Central memory CD4-positive, alpha-beta T cell (primary cell): ENCODE data around the gene RHOT2.

Experiments used
- DNase-seq: peaks from one replicate; pipeline ENCODE4 v3.0.0; 2022

RHOT2 gene

DNA sequence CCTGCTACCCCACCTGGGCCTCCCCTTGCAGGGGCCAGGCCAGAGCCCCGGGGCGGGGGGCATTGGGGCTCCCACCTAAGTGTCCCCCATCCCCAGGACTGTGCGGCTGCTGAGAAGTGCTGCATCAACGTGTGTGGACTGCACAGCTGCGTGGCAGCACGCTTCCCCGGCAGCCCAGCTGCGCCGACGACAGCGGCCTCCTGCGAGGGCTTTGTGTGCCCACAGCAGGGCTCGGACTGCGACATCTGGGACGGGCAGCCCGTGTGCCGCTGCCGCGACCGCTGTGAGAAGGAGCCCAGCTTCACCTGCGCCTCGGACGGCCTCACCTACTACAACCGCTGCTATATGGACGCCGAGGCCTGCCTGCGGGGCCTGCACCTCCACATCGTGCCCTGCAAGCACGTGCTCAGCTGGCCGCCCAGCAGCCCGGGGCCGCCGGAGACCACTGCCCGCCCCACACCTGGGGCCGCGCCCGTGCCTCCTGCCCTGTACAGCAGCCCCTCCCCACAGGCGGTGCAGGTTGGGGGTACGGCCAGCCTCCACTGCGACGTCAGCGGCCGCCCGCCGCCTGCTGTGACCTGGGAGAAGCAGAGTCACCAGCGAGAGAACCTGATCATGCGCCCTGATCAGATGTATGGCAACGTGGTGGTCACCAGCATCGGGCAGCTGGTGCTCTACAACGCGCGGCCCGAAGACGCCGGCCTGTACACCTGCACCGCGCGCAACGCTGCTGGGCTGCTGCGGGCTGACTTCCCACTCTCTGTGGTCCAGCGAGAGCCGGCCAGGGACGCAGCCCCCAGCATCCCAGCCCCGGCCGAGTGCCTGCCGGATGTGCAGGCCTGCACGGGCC lies 35.2 kb upstream of the RHOT2 start:
- DNase-seq = no peak

DNA sequence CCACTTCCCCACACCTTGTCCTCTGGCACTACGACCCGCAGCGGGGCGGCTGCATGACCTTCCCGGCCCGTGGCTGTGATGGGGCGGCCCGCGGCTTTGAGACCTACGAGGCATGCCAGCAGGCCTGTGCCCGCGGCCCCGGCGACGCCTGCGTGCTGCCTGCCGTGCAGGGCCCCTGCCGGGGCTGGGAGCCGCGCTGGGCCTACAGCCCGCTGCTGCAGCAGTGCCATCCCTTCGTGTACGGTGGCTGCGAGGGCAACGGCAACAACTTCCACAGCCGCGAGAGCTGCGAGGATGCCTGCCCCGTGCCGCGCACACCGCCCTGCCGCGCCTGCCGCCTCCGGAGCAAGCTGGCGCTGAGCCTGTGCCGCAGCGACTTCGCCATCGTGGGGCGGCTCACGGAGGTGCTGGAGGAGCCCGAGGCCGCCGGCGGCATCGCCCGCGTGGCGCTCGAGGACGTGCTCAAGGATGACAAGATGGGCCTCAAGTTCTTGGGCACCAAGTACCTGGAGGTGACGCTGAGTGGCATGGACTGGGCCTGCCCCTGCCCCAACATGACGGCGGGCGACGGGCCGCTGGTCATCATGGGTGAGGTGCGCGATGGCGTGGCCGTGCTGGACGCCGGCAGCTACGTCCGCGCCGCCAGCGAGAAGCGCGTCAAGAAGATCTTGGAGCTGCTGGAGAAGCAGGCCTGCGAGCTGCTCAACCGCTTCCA lies 34.4 kb upstream of the RHOT2 start:
- DNase-seq = no peak

DNA sequence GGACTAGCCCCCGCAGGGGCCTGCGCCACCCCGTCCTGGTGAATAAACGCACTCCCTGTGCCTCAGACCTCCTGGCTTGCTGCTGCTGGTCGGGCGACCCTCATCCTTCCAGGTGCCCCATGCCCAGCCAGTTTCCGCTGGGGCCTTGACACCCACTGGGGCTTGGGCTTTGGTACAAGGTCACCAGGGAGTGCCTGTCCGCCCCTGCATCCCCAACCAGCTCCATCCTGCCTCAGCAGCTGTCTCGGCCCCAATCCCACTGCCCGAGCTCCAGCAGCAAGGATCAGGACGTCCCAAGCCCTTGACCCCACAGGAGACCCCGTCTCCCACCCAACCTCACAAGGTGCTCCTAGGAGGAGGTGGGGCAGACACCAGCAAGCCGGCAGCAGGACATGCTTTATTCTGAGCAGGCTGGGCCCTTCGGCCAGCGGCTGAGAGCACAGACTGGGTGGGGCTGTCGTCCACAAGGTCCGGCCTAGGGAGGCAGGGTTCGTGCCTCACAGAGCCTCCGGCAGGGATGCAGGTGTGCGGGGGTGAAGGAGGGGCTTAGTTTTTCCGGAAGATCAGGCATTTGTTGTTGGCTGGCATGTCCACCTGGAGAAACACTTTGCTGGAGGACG lies 33.8 kb upstream of the RHOT2 start:
- DNase-seq = no peak

DNA sequence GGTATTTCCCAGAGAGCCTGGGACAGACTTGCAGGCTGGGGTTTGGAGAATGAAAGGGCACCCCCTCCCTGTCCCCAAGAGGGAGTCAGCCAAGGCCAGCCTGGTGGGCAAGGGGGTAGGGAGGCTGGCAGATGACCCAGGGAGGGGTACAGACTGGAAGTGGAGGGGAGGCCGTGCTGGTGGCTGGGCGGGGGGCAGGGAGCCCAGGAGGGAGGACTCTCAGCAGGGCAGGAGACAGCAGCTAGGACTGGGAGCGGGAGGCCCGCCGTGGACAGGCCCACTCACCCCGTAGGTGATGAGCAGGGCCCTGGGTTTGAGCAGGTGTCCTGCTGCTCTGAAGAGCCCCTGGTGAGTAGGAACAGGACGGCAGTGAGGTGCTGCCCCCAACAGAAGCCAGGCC lies 32.9 kb upstream of the RHOT2 start:
- no peak for DNase-seq

DNA sequence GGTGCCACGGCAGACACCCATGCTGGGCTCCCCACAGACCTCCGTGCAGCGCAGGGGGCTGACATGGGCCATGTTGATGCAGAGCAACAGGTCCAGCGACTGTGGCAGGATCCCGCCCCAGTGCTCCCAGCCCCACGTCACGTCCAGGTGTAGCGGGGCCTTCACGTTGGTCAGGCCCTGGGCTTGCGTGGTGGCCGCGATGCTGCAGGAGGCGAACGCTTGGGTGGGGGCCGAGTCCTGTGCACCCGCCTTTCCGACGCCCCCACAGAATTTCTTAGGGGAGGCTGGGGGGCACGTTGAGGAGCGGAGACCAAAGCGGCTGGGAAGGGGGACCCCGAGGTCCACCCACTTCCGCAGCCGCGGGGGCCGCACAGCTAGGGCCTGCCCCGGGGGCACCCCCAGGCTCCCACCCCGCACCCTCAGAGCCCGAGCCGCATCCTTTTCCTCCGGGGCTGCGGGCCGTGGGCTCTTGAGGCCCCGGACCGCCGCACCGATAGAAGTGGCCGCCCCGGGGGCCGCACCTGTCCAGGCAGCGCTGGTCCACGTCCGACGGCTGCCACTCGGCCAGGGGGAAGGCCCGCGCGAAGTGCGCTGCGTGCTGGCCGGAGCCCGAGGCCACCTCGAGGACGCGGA lies 32.2 kb upstream of the RHOT2 start:
- DNase-seq = no peak

DNA sequence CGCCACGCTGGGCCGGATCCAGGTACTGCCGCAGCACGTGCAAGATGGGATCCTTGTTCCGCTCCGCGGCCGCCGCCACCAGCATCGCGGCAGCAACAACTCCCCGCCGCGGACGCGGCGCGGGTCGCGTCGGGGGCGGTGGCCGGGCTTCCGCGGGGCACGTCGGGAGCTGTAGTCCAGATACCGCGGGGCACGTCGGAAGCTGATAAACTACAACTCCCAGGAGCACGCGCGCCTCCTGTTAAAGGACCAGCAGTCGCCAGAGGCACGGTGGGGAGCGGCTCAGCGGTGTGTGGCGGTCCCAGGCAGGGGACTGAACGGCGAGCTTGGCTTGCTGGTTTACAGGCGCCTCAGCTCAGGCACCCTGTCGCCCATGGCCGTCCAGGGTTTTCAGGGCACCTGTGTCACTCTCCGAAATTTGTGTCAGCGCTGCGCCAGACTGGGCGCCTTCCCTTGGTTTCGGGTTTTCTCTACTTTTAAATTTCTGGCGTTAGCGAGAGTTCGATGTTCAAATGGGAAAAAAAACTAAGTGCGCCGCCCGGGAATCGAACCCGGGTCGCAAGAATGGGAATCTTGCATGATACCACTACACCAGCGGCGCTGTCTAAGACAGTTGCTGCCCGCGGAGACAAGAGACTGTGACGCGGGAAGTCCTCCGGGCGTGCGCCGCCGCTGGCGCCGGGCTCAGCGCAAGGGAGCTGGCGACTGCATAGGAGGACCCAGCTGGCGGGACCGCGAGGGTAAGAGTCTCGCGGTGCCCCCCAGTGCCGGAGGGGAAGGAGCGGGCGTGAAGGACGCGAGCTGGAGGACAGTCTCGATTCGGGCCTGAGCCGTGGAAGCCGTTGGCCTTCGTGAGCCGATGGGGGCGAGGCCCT lies 31.5 kb upstream of the RHOT2 start, which contains the start of gene METTL26:
METTL26 (minus strand) TSS at position 100 of the 875 bp plus-strand sequence; CDS start at position 85, 15 bp downstream.
- DNase-seq = peak; percentile 91

DNA sequence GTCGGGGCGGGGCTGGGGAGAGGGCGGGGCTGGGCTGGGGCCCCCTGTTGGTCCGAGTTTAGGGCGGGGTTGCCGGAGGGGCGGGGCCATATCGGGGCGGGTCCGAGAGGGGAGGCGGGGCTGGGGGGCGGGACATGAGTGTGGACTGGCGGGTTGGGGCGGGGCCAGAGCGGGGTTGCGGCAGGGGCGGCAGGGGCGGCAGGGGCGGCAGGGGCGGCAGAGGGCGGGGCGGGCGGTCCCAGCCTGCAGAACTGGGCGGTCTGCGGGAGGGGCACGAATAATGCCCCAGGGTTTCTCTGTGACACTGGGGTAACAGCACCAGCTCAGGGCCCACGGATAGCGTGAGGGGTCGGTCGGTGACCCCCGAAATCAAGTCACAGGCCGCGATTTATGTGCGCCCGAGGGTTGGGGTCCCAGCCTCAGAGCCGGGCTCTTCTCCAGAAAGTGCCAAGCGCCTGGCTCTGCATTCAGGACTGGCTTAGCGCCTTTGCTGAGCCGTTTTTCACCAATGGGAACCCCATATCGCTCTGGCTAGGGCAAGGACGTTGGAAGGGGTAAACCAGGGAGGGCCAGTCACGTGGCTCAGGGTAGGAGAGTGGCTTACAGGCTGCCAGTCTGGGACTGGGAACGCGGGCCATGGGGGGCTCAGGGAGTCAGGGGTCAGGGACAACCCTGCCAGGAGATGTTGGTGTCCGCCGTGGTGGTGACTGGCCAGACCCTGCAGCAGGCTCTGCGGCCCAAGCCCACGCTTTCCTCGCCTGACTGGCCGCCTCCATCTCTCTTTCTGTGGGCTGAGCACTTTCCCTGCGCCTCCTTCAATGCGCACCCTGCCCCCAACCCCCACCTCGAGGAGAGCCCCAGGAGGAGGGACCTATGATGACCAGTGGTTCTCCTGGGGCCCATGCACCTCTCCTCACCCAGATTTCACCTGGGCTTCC lies 30.6 kb upstream of the RHOT2 start:
- DNase-seq = no peak

DNA sequence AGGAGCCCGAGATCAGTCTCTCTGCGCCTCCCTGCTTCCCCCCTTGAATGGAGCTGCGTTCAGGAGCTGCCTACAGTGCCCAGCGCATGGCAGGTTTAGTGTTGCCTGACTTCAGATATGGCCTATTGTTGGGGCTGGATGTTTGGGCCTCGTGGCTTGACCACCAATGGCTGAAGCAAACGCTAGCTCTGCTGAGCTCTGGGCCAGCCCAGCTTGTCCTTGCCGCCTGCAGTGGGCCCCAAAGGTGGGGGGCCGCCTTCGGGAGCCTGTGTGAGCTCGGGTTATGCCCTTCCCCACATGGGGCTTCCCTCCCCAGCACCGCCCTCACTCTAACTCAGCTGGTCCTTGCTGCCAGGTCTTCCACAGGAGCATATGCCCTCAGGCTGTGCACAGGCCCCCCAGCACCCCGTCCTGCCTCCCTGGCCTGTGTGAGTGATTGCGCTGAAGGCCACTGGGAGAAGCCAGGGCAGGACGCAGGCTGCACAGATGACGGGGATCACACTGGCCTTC lies 29.8 kb upstream of the RHOT2 start:
- DNase-seq = no peak

DNA sequence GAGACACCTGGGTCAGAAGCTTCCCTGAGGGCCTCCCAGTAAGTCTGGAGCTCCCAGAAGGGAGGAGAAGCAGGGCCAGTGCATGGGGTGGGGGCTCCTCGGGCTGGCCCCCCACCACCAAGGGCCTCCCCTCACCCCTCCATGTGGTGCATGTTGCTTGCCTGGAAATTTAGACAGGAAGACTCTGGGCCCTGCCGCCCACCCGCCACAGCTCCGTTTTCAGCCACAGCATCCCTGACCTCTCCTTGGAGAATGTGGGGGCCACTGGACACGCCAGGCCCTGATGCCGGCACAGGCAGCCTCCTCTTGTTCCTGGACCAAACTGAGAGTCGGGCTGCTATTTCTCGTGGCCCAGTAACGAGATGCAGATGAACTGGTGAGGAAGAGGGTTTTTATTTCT lies 29.1 kb upstream of the RHOT2 start:
- DNase-seq = no peak

DNA sequence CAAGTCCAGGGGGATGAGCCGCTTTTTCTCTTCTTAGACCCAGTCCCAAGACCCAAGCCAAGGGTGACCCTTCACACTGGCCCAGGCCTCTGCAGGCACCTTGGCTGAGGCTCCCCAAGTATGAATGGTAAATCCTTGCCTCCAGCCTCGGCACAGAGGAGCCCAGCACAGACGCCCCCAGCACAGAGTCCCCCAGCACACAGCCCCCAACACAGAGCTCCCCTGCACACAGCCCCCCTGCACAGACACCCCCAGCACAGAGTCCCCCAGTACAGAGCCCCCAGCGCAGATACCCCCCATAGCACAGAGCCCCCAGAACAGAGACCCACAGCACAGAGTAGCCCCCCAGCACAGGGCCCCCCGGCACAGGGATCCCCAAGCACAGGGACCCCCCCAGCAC lies 27.3 kb upstream of the RHOT2 start:
- no peak for DNase-seq

DNA sequence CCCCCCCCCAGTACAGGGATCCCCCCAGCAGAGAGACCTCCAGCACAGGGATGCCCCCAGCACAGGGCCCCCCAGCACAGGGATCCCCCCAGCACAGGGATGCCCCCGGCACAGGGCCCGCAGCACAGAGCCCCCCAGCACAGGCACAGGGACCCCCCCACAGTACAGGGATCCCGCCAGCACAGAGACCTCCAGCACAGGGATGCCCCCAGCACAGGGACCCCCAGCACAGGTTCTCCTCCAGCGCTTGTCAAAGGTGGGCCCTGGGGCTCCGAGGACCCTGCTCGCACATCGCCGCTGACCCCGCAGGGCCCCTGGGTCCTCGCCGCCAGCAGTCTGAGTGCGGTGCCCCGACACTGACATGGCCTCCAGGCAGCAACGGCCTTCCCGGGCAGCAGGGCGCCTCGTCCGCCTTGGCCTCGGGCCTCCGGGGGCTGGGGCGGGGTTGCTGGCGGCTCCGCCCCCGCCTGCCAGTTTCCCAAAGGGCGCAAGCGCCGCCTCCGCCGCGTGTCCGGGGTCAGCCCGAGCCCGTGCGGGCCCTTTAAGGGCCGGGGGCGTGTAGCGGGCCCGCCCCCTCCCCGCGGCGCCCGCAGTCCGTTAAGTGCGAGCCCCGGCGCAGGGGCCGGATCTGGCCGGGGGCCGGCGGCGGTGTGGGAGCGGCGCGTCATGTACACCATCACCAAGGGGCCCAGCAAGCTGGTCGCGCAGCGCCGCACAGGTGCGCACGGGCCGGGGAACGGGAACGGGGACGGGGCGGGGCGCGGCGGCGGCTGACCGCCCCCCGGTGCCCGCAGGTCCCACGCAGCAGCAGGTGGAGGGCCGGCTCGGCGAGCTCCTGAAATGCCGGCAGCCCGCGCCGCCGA lies 26.4 kb upstream of the RHOT2 start, which contains the start of gene MCRIP2:
MCRIP2 (plus strand) TSS at position 503 of the 863 bp plus-strand sequence; CDS start at position 667, 164 bp downstream.
- peak; percentile 42 for DNase-seq

DNA sequence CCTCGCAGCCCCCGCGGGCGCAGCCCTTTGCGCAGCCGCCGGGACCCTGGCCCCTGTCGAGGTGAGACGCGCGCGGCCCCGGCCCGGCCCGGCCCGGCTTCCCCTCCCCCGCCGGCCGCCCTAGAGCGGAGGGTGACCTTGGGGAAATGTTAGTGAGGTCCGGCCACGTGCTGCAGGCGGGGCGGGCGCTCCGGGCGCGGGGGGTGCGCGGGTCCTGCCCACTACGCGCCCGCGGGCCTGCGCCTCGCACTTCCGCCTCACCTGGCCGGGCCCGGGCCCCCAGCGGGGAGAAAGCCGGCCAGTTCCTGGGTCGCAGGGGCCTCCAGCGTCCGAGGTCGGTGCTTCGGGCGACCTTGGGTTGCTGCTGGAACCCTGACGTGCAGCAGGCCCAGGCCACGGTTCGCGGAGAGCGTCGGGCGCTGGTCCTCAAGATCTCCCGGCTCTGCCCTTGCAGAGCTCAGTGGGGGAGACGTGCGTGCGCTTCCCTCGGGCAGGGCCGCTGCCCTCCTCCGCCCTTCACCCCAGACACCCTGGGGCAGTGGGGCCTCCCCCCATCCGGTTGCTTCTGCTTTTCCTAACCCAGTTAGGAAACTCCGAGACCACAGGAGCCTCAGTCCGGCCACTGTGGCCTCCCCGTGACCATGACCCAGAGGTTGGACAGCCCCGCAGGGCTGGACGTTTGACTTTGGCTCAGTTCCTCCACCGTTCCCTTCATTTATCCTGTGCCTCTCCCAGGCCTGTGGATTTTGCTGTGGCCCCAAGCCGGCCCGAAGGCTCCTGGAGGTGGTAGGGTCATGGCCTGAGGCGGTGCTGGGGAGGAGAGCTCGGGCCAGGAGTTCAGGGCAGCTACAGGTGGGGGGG lies 25.5 kb upstream of the RHOT2 start:
- no peak for DNase-seq

DNA sequence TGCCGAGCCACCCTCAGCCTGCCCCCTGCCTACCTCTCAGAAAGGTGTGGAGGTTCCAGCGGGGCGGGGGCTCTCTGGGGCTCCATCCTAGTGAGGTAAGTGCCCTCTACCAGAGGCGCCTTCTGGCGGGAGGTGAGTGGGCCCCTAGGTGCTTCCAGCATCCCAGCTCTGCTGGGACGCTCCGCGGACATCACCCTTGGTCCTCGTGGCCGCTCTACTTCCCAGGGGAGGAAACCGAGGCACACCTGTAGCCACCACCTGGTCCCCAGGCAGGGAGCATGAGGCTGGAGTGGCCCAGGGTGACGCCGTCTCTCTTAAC lies 24.9 kb upstream of the RHOT2 start:
- DNase-seq = no peak

DNA sequence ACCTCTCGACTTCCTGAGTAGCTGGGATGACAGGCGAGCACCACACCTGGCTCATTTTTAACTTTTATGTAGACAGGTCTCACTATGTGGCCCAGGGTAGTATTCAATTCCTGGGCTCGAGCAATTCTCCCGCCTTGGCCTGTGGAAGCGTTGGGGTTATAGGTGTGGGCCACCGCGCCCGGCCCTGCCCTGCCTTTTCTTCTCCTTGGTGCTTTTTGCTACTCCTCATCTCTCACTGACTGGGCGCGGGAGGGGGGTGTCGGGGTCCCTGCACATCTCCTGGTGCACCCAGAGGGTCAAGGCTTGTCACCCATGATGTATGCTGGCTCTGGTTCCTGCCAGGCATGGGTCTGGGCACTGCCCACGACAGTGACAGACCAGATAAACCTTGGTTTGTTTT lies 23.4 kb upstream of the RHOT2 start:
- DNase-seq = no peak

DNA sequence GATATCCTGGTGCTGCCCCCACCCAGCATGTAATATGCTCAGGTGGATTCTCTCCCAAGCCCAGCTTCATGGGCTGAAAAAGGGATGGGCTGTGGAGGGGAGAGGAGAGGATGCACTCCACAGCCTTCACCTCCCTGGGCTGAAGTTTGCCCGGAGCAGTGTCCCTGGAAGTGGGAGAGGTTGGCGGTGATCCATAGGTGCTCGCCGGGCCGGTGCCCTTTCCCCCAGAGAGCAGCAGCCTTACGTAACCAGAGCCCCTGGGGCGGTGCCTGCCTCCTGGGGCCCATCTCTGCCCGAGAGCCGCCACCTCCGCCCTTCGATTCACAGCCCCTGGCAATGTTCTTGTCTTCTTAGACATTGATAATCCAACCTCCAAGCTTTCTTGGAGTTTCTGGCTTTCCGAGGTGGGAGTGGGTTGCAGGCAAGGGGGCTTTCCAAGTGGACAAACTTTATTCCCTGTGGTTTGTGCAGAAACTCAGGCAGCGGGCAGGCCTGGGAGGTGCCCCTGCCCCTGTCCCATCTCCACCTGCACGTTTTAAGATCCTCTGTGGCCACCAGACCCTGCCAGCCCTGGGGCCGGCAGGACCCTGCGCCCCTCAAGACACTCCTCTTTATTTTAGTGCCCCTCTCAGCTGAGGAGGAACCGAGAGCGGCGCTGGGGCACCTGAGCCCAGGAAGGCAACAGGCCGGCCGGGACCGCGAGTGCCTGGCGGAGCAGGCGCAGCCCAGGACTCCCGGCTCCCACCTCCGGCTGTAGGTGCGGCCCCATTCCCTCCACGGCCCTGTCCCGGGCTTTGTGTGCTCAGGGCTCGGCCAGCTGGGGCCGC lies 21.9 kb upstream of the RHOT2 start:
- no peak for DNase-seq

DNA sequence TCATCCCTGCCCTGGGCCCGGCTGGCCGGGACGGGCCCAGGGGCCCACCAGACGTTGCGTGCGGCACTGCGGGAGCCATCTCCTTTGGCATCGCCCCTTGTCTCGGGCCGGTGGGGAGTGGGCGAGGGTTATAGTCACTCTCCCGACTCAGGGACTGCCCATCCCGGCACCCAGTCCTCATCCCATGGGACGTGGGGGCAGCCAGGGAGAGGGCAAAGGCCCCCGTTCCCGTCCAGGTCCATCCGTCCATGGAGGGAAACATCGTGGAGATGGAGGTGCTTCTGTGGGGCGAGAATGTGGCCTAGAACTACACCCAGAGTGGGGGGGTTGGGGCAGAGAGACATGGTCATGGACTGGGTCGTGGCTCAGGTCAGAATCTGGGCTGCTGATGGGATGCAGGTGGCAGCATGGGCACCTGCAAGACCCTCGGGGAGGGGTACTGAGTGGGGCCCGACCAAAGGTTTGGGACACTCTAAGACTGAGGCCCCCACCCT lies 21.2 kb upstream of the RHOT2 start:
- DNase-seq = no peak

DNA sequence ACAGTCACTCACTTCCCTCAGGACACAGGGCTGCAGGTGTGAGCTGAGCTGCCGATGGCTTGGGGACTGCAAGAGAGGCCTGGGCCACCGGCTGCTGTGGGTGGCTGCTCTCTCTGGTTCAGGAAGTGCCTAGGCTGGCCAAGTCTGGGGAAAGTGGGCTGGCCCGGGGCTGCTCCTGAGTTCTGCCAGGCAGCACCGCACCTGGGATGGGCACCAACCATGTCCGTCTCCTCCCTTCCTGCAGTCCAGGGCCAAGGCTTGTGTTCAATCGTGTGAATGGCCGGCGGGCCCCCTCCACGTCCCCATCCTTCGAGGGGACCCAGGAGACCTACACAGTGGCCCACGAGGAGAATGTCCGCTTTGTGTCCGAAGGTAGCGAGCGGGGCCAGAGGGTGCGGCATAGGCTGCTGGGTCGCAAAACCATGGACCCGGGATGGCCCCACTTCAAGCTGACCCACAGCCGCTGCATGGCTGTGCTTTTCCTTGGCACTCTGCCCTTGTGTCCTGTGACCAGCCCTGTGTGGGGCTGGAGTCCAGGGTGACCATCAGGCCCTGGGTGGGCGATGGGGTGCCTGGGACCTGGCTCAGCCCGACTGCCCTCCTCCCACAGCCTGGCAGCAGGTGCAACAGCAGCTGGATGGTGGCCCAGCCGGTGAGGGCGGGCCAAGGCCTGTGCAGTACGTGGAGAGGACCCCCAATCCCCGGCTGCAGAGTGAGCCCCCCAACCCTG lies 20.6 kb upstream of the RHOT2 start:
- no peak for DNase-seq
